K562 (cell line): Measurements from ENCODE around the gene ZSCAN22. TPM values are rescaled to one million over a fixed set of nuclear protein-coding genes. Genes with fewer than 3 reads are reported as not detected.

Experiments used
- ATAC-seq: fragments of 200-7000 bp; cut with Tn5 transposase; 3 replicates; pipeline ENCODE4 v1.9.1; 2020; ENCODE audit warnings: moderate library complexity
- BruUV-seq: library from RNA; stranded (reverse); fragments of 400-500 nt; replicated peaks from 2 replicates; lab custom pipeline; 2021; lab: Mats Ljungman, UMichigan
- CTCF ChIA-PET: fragments of 300-600 bp; formaldehyde crosslinking; extraction: SDS; loops from one replicate; lab custom pipeline; 2021; ENCODE audit warnings: low intra/inter-chr PET ratio; lab: Yijun Ruan, JAX
- POLR2A ChIA-PET: fragments of 300-600, 350-650 bp; sonication (Branson Sonifier 250); formaldehyde crosslinking; extraction: SDS; loops from one replicate; lab custom pipeline; 2021; ENCODE audit warnings: antibody characterized with exemption, inconsistent platforms; lab: Yijun Ruan, JAX
- DNase-seq, 4 experiments: peaks; one replicate each; pipeline versions ENCODE4 v3.0.0 to v3.0.0-alpha.2; 2011 to 2018; ENCODE audit warnings: low spot score in 3 of 4, mixed read lengths in 3 of 4; ENCODE audit errors: extremely low read depth in 1 of 4
- FAIRE-seq: peaks from 2 replicates; lab custom pipeline; 2011; peaks lifted over from hg19 to GRCh38; lab: Jason Lieb, UNC
- H2AFZ ChIP-seq: 2 replicates; pipeline ENCODE4 v1.6.0; 2011; ENCODE audit warnings: low read depth, low read length, control low read depth, inconsistent platforms
- H3K27ac ChIP-seq: fragments of 200-600 bp; 3 replicates; pipeline ENCODE4 v1.8.0; 2011; ENCODE audit warnings: low read depth, mild to moderate bottlenecking, control low read depth, inconsistent platforms, low read length, moderate library complexity, mixed read lengths; ENCODE audit errors: extremely low read depth
- H3K27me3 ChIP-seq, 2 experiments: fragments of 300-600 bp in 1 of 2; 2 replicates in 1 of 2; 3 replicates in 1 of 2; pipeline versions ENCODE4 v1.6.0 to v1.8.0; 2011; ENCODE audit warnings: inconsistent platforms in 2 of 2, low read length in 2 of 2, mild to moderate bottlenecking in 1 of 2, mixed read lengths in 1 of 2, moderate library complexity in 1 of 2; ENCODE audit not compliant: control insufficient read depth in 2 of 2, insufficient read depth in 2 of 2
- H3K36me3 ChIP-seq: fragments of 300-600 bp; 3 replicates; pipeline ENCODE4 v1.8.0; 2011; ENCODE audit warnings: mild to moderate bottlenecking, low read length, inconsistent platforms; ENCODE audit not compliant: control insufficient read depth, insufficient read depth
- H3K4me1 ChIP-seq, 2 experiments: fragments of 200-600 bp in 1 of 2; replicated peaks in 1 of 2; 2 replicates in 1 of 2; 3 replicates in 1 of 2; pipeline versions ENCODE4 v1.5.1 to v1.8.0; 2011; ENCODE audit warnings: inconsistent platforms in 2 of 2, low read length in 2 of 2, mild to moderate bottlenecking in 1 of 2, mixed read lengths in 1 of 2, moderate library complexity in 1 of 2; ENCODE audit not compliant: control insufficient read depth in 2 of 2, insufficient read depth in 2 of 2
- H3K4me2 ChIP-seq: 2 replicates; pipeline ENCODE4 v1.6.1; 2011; ENCODE audit warnings: low read length, control low read depth, inconsistent platforms, mixed read lengths; ENCODE audit not compliant: insufficient read depth
- H3K4me3 ChIP-seq: fragments of 200-600 bp; sonication (generic), shearing (Covaris generic); 2 replicates; pipeline ENCODE4 v1.5.1; 2016; ENCODE audit warnings: control low read depth, inconsistent platforms
- H3K79me2 ChIP-seq: fragments of 200-600 bp; 3 replicates; pipeline ENCODE4 v1.8.0; 2011; ENCODE audit warnings: low read length, inconsistent platforms; ENCODE audit not compliant: control insufficient read depth, insufficient read depth
- H3K9ac ChIP-seq, 2 experiments: 2 replicates each; pipeline versions ENCODE4 v1.6.0 to v1.6.1; 2011; ENCODE audit warnings: low read depth in 2 of 2, low read length in 2 of 2, control low read depth in 1 of 2, inconsistent platforms in 1 of 2, mild to moderate bottlenecking in 1 of 2, mixed read lengths in 1 of 2; ENCODE audit not compliant: insufficient read depth in 1 of 2
- H3K9me1 ChIP-seq: one replicate; pipeline ENCODE4 v1.6.0; 2011; ENCODE audit warnings: inconsistent platforms, mild to moderate bottlenecking, low read length, moderate library complexity; ENCODE audit not compliant: control insufficient read depth, insufficient read depth
- H3K9me3 ChIP-seq: replicated peaks from 2 replicates; pipeline ENCODE4 v1.5.1; 2011; ENCODE audit warnings: low read depth, low read length, inconsistent platforms; ENCODE audit not compliant: control insufficient read depth, insufficient read depth
- H4K20me1 ChIP-seq: replicated peaks from 2 replicates; pipeline ENCODE4 v1.6.1; 2011; ENCODE audit warnings: low read length, inconsistent platforms, mixed read lengths; ENCODE audit not compliant: control insufficient read depth, insufficient read depth
- CC2D1A ChIP-seq: fragments of 450-650 bp; IDR thresholded peaks from 2 replicates; pipeline ENCODE4 v1.6.1; 2017; ENCODE audit warnings: mild to moderate bottlenecking
- CTBP1 ChIP-seq: fragments of 450-650 bp; IDR thresholded peaks from 2 replicates; pipeline ENCODE4 v1.6.1; 2016; ENCODE audit warnings: borderline replicate concordance
- DLX4 ChIP-seq: fragments of 250-450 bp; sonication (Bioruptor Pico); IDR thresholded peaks from 2 replicates; pipeline ENCODE4 v1.6.1; 2021; ENCODE audit warnings: mild to moderate bottlenecking
- ELK1 ChIP-seq: sonication (generic); formaldehyde crosslinking; IDR thresholded peaks from 2 replicates; pipeline ENCODE4 v1.8.1; 2022; ENCODE audit warnings: missing genetic modification reagents
- ETS1 ChIP-seq: conservative IDR thresholded peaks from 2 replicates; pipeline ENCODE4 v1.6.1; 2011; ENCODE audit warnings: low read depth, mild to moderate bottlenecking, low read length; ENCODE audit not compliant: control insufficient read depth
- EZH2 ChIP-seq: IDR thresholded peaks from 2 replicates; pipeline ENCODE4 v1.6.1; 2012; ENCODE audit warnings: low read depth, mild to moderate bottlenecking, inconsistent platforms, low read length, borderline replicate concordance
- FOXP4 ChIP-seq: sonication (generic); formaldehyde crosslinking; IDR thresholded peaks from 2 replicates; pipeline ENCODE4 v1.8.0; 2022; ENCODE audit warnings: mild to moderate bottlenecking, missing genetic modification reagents, borderline replicate concordance
- GATA2 ChIP-seq: sonication (generic); formaldehyde crosslinking; IDR thresholded peaks from 2 replicates; pipeline ENCODE4 v1.4.0; 2020; ENCODE audit warnings: mild to moderate bottlenecking, missing genetic modification reagents
- JUND ChIP-seq, 2 experiments: IDR thresholded peaks; 2 replicates in 1 of 2; 3 replicates in 1 of 2; pipeline ENCODE4 v1.6.1; 2011; ENCODE audit warnings: borderline replicate concordance in 2 of 2, low read depth in 2 of 2, low read length in 2 of 2, improper control_type of control experiment in 1 of 2, missing biosample characterization in 1 of 2, missing genetic modification characterization in 1 of 2, missing genetic modification reagents in 1 of 2
- NR1H2 ChIP-seq: sonication (generic); formaldehyde crosslinking; IDR thresholded peaks from 2 replicates; pipeline ENCODE4 v1.4.0; 2020; ENCODE audit warnings: mild to moderate bottlenecking, missing genetic modification reagents
- RNF2 ChIP-seq: sonication (generic); IDR thresholded peaks from 2 replicates; pipeline ENCODE4 v1.6.1; 2016
- ZBTB8A ChIP-seq: fragments of 450-650 bp; IDR thresholded peaks from 2 replicates; pipeline ENCODE4 v1.6.1; 2018; ENCODE audit warnings: mild to moderate bottlenecking, moderate library complexity; ENCODE audit not compliant: partially characterized antibody
- ZFP91 ChIP-seq: sonication (generic); formaldehyde crosslinking; IDR thresholded peaks from 2 replicates; pipeline ENCODE4 v1.8.0; 2022; ENCODE audit warnings: mild to moderate bottlenecking, missing genetic modification reagents
- ZKSCAN8 ChIP-seq: fragments of 200-800 bp; sonication (Bioruptor generic); IDR thresholded peaks from 2 replicates; pipeline ENCODE4 v1.6.1; 2016; ENCODE audit warnings: missing genetic modification characterization, missing compliant biosample characterization
- WGBS: fragments of 100-300 bp; shearing (Covaris generic); methylation state at CpG from one replicate; pipeline ENCODE4 v1.1.6; 2016; ENCODE audit warnings: low coverage, mixed read lengths; ENCODE audit not compliant: insufficient coverage; ENCODE audit errors: missing lambda C conversion rate; 5-methylcytosine and 5-hydroxymethylcytosine counted together
- in situ Hi-C: fragments of 300-500 bp; cut with MboI; formaldehyde crosslinking; loops from 4 replicates; pipeline ENCODE4 v1.15.0; 2018; ENCODE audit warnings: inconsistent platforms, mixed read lengths
- intact Hi-C: fragments of 100-400 bp; cut with micrococcal nuclease; formaldehyde crosslinking; loops from 2 replicates; pipeline ENCODE4 v1.14.2; 2022
- polyA plus RNA-seq, 8 experiments: library from polyadenylated mRNA; depleted of rRNA in 4 of 8; stranded (reverse) in 5 of 8; unstranded in 3 of 8; fragments of >200 nt; fragmentation: Nextera tagmentation in 2 of 8; fragmentation: Illumina TruSeq in 1 of 8; extraction: Ambion mirVana in 2 of 8; extraction: Trizol in 1 of 8; gene quantifications; 2 replicates each; pipeline versions ENCODE4 v1.2.1 to v1.2.3, GENCODE V29; 2011 to 2014; ENCODE audit warnings: inconsistent platforms in 1 of 8, missing spikeins in 1 of 8
- total RNA-seq, 7 experiments: library from RNA; depleted of rRNA in 6 of 7; stranded (reverse); fragments of >200 nt in 6 of 7; fragmentation: Illumina TruSeq in 2 of 7; extraction: Trizol in 2 of 7; gene quantifications; 2 replicates each; pipeline versions ENCODE4 v1.2.1 to v1.2.3, GENCODE V29; 2011 to 2021; ENCODE audit warnings: low replicate concordance in 1 of 7

Gene ZSCAN22
- total and polyA plus RNA-seq, 9 of the 15 experiments (the other 6 are each of a cell fraction or from before 2014, with no cell fraction given) = 0.98 to 5.3 (median 3.0) TPM

- TF ChIP-seq EZH2 = no peak
- 0 out of 2 replicates have a peak, but pooled peaks have one; percentile 1 for TF ChIP-seq ETS1
- 0 out of 2 replicates have a peak, but pooled peaks have one; percentile 31 for TF ChIP-seq CC2D1A
- TF ChIP-seq RNF2 = no peak
- no peak for TF ChIP-seq ZBTB8A
- no peak for TF ChIP-seq CTBP1
- TF ChIP-seq ZKSCAN8 (CRISPR knock-in tag) = no peak
- no peak for TF ChIP-seq ZFP91 (CRISPR knock-in tag)
- TF ChIP-seq, all 486 proteins: peak for 8
Observed at GRCh38 chr19:58328999-58329398, 2.2 kb downstream of the ZSCAN22 start (continued).

- no TSS peak for BruUV-seq
- peak; percentile 48 to 66 (median 54) for DNase-seq
- Histone ChIP-seq H3K4me2 (peak overlapping the region; percentile 44; the same call in 1 of the 2 replicates), H4K20me1 (peaks cover 4% of the 10 kb centered on the region; the same call in 1 of the 2 replicates), H3K9me1 (peaks cover 2% of the 10 kb centered on the region), H3K27ac (peak overlapping the region; percentile 25; the same call in 1 of the 3 replicates), H3K4me3 (no peak overlapping the region), H3K79me2 (peaks cover 47% of the 10 kb centered on the region), H3K4me1 (peaks cover 26 to 33% of the 10 kb centered on the region in 2 experiments; a peak in 4 of 5 replicates), H3K9me3 (no peaks in the 10 kb centered on the region), H3K9ac (no peak overlapping the region), H3K36me3 (peaks cover 10% of the 10 kb centered on the region; the same call in 2 of the 3 replicates), H2AFZ (no peak overlapping the region), H3K27me3 (no peaks in the 10 kb centered on the region)
- ATAC-seq = no peak
- intact Hi-C loops (no loop called here), in situ Hi-C loops (no loop called here)
- peak; percentile 71 for FAIRE-seq
- 26% methylated on average over 4 of the region's 4 CpGs for WGBS
- POLR2A ChIA-PET = interaction anchor here (0.6 to 1.3 kb wide), 7 partner anchors 17 to 631 kb away, joined by 3 to 4 read pairs (median 3); no protein-coding TSS in a partner anchor
- CTCF ChIA-PET = no interaction called here
- 0 out of 2 replicates have a peak, but pooled peaks have one; percentile 20 for TF ChIP-seq GATA2 (CRISPR knock-in tag)
- TF ChIP-seq JUND (IDR thresholded peaks at IDR 0.05; ENCODE audit: borderline replicate concordance, low read depth, low read length) = peak; percentile 10; the same call in 1 of the 2 replicates
- TF ChIP-seq JUND (tag; IDR thresholded peaks at IDR 0.05; ENCODE audit: borderline replicate concordance, low read depth, low read length) = 0 out of 3 replicates have a peak, but pooled peaks have one; percentile 38
- 0 out of 2 replicates have a peak, but pooled peaks have one; percentile 20 for TF ChIP-seq FOXP4 (CRISPR knock-in tag)
- no peak for TF ChIP-seq NR1H2 (CRISPR knock-in tag)
- TF ChIP-seq ELK1 = no peak
- TF ChIP-seq DLX4 (CRISPR knock-in tag) = no peak
Observed at GRCh38 chr19:58330458-58330857, 3.7 kb downstream of the ZSCAN22 start.
